ENCODE measurements around the gene FMNL2.

The FMNL2 gene

GRCh38 chr2:152556506-152556905 is 221.5 kb downstream of the FMNL2 start:
- DNase-seq (ENCODE audit: low read depth in 2 of 2) = no peak

- no peak for DNase-seq (ENCODE audit: low read depth in 2 of 2)
These were observed 222.4 kb downstream of the FMNL2 start for GRCh38 chr2:152557273-152557888.

GRCh38 chr2:152558158-152558984 is 223.4 kb downstream of the FMNL2 start:
- no peak for DNase-seq (ENCODE audit: low read depth in 2 of 2)

GRCh38 chr2:152559008-152559407 is 224.0 kb downstream of the FMNL2 start:
- DNase-seq (ENCODE audit: low read depth in 2 of 2) = no peak

- DNase-seq (ENCODE audit: low read depth in 2 of 2) = no peak
These were observed 225.2 kb downstream of the FMNL2 start for GRCh38 chr2:152560166-152560565.

- DNase-seq (ENCODE audit: low read depth in 2 of 2) = no peak
These were observed 226.1 kb downstream of the FMNL2 start for GRCh38 chr2:152560873-152561595.

- no peak for DNase-seq (ENCODE audit: low read depth in 2 of 2)
These were observed 227.4 kb downstream of the FMNL2 start for GRCh38 chr2:152562198-152562884.

GRCh38 chr2:152563764-152564163 is 228.8 kb downstream of the FMNL2 start:
- DNase-seq (ENCODE audit: low read depth in 2 of 2) = no peak

GRCh38 chr2:152564754-152565551 is 230.0 kb downstream of the FMNL2 start:
- DNase-seq (ENCODE audit: low read depth in 2 of 2) = no peak

GRCh38 chr2:152565884-152566727 is 231.1 kb downstream of the FMNL2 start:
- no peak for DNase-seq (ENCODE audit: low read depth in 2 of 2)

- no peak for DNase-seq (ENCODE audit: low read depth in 2 of 2)
These were observed 231.7 kb downstream of the FMNL2 start for GRCh38 chr2:152566728-152567069.

GRCh38 chr2:152568531-152568930 is 233.6 kb downstream of the FMNL2 start:
- no peak for DNase-seq (ENCODE audit: low read depth in 2 of 2)

- no peak for DNase-seq (ENCODE audit: low read depth in 2 of 2)
These were observed 234.2 kb downstream of the FMNL2 start for GRCh38 chr2:152569186-152569585.

- DNase-seq (ENCODE audit: low read depth in 2 of 2) = no peak
These were observed 236.2 kb downstream of the FMNL2 start for GRCh38 chr2:152571048-152571766.

GRCh38 chr2:152572031-152572430 is 237.1 kb downstream of the FMNL2 start:
- DNase-seq (ENCODE audit: low read depth in 2 of 2) = no peak

GRCh38 chr2:152573168-152573567 is 238.2 kb downstream of the FMNL2 start:
- peak; percentile 10 to 53 for DNase-seq (ENCODE audit: low read depth in 2 of 2)

GRCh38 chr2:152577579-152577978 is 242.6 kb downstream of the FMNL2 start:
- no peak for DNase-seq (ENCODE audit: low read depth in 2 of 2)

GRCh38 chr2:152578573-152578972 is 243.6 kb downstream of the FMNL2 start:
- no peak for DNase-seq (ENCODE audit: low read depth in 2 of 2)

GRCh38 chr2:152580714-152581113 is 245.7 kb downstream of the FMNL2 start:
- DNase-seq (ENCODE audit: low read depth in 2 of 2) = no peak

- DNase-seq (ENCODE audit: low read depth in 2 of 2) = no peak
These were observed 246.4 kb downstream of the FMNL2 start for GRCh38 chr2:152581360-152581759.

Data from stimulated activated CD4-positive, alpha-beta T cell treated with anti-CD3 and anti-CD28 coated beads, Interleukin-4, amount 100 ng/mL, for 48 hours (primary cell).